ENCODE data around the gene NATD1. TPM values are rescaled to one million over a fixed set of nuclear protein-coding genes. Genes with fewer than 3 reads are reported as not detected.

NATD1 gene
- total and polyA plus RNA-seq, 9 of the 15 experiments (the other 6 are each of a cell fraction or from before 2014, with no cell fraction given) = 0.24 to 5.4 (median 1.6) TPM

GRCh38 chr17:21301593-21302550, 48.7 kb upstream of the NATD1 start (continued):
- TF ChIP-seq, protein P1, sequence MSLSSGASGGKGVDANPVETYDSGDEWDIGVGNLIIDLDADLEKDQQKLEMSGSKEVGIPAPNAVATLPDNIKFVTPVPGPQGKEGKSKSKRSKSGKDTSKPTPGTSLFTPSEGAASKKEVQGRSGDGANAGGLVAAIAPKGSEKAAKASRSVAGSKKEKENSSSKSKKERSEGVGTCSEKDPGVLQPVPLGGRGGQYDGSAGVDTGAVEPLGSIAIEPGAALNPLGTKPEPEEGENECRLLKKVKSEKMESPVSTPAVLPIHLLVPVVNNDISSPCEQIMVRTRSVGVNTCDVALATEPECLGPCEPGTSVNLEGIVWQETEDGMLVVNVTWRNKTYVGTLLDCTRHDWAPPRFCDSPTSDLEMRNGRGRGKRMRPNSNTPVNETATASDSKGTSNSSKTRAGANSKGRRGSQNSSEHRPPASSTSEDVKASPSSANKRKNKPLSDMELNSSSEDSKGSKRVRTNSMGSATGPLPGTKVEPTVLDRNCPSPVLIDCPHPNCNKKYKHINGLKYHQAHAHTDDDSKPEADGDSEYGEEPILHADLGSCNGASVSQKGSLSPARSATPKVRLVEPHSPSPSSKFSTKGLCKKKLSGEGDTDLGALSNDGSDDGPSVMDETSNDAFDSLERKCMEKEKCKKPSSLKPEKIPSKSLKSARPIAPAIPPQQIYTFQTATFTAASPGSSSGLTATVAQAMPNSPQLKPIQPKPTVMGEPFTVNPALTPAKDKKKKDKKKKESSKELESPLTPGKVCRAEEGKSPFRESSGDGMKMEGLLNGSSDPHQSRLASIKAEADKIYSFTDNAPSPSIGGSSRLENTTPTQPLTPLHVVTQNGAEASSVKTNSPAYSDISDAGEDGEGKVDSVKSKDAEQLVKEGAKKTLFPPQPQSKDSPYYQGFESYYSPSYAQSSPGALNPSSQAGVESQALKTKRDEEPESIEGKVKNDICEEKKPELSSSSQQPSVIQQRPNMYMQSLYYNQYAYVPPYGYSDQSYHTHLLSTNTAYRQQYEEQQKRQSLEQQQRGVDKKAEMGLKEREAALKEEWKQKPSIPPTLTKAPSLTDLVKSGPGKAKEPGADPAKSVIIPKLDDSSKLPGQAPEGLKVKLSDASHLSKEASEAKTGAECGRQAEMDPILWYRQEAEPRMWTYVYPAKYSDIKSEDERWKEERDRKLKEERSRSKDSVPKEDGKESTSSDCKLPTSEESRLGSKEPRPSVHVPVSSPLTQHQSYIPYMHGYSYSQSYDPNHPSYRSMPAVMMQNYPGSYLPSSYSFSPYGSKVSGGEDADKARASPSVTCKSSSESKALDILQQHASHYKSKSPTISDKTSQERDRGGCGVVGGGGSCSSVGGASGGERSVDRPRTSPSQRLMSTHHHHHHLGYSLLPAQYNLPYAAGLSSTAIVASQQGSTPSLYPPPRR (CRISPR knock-in tag; IDR thresholded peaks at IDR 0.05; ENCODE audit: borderline replicate concordance) = no peak

Data from K562 (cell line).